ENCODE results near the gene COX6A2. TPM values are rescaled to one million over a fixed set of nuclear protein-coding genes. Genes with fewer than 3 reads are reported as not detected.

The COX6A2 gene
- total RNA-seq, 2 donors from 2014 or later: not detected

Other genes with a start within 250 kb of the COX6A2 start
- gene FUS, start 248.2 kb downstream of the COX6A2 start, total RNA-seq: 100 to 1,000 TPM; 625 to 840 TPM
- 10 to 100 TPM; 23.1 to 29.8 TPM for gene PYCARD, start 225.6 kb downstream of the COX6A2 start, total RNA-seq
- gene TRIM72, start 214.2 kb downstream of the COX6A2 start, total RNA-seq: under 1 TPM in 1 of 2 donors, not detected in 1; 0.06 TPM
- gene PYDC1, start 211.2 kb downstream of the COX6A2 start, total RNA-seq: not detected
- gene ITGAM, start 168.4 kb downstream of the COX6A2 start, total RNA-seq: 10 to 100 TPM; 63.9 to 77.8 TPM
- gene ITGAX, start 73.2 kb downstream of the COX6A2 start, total RNA-seq: 100 to 1,000 TPM in 1 of 2 donors, 10 to 100 TPM in 1; 62.1 to 124 TPM
- under 1 TPM in 1 of 2 donors, not detected in 1; 0.47 TPM for gene ITGAD, start 35.0 kb downstream of the COX6A2 start, total RNA-seq
- under 1 TPM in 1 of 2 donors, not detected in 1; 0.17 TPM for gene ZNF843, start 14.4 kb upstream of the COX6A2 start, total RNA-seq
- 10 to 100 TPM; 31.6 to 36.0 TPM for gene ARMC5, start 31.1 kb upstream of the COX6A2 start, total RNA-seq
- under 1 TPM; 0.55 to 0.75 TPM for gene TGFB1I1, start 43.8 kb upstream of the COX6A2 start, total RNA-seq
- not detected for gene SLC5A2, start 54.8 kb upstream of the COX6A2 start, total RNA-seq
- gene RUSF1, start 80.0 kb upstream of the COX6A2 start, total RNA-seq: 10 to 100 TPM; 42.1 to 48.5 TPM
- gene AHSP, start 99.5 kb upstream of the COX6A2 start, total RNA-seq: not detected

Measured in natural killer cell treated with Interleukin-12 subunit alpha and Interleukin-12 subunit beta and Interleukin-15 and Interleukin-18, amount 100 ng/mL, for 72 hours (primary cell).